Right atrium auricular region (tissue), 2 donors: ENCODE results near the gene GPAT3. TPM values are rescaled to one million over a fixed set of nuclear protein-coding genes. Genes with fewer than 3 reads are reported as not detected.

Experiments used
- DNase-seq: peaks from one replicate; pipeline ENCODE4 v3.0.0-alpha.2; 2019; ENCODE audit warnings: low spot score
- H3K27ac ChIP-seq, 2 donors: fragments of 200-600 bp; sonication (generic); 1 replicate in 1 of 2; 2 replicates in 1 of 2; pipeline ENCODE4 v1.5.1; 2016 to 2019
- H3K27me3 ChIP-seq, 2 donors: fragments of 200-600 bp; sonication (generic); one replicate each; pipeline versions ENCODE4 v1.5.1 to v1.6.0; 2017 to 2019
- H3K36me3 ChIP-seq: fragments of 200-600 bp; sonication (generic); one replicate; pipeline ENCODE4 v1.5.1; 2016
- H3K4me1 ChIP-seq, 2 donors: fragments of 200-600 bp; sonication (generic); one replicate each; pipeline versions ENCODE4 v1.5.1 to v1.6.0; 2017 to 2019
- H3K4me3 ChIP-seq, 2 donors: fragments of 200-600 bp; sonication (generic); 1 replicate in 1 of 2; 2 replicates in 1 of 2; pipeline ENCODE4 v1.5.1; 2017 to 2019; ENCODE audit warnings: mild to moderate bottlenecking in 1 of 2, moderate library complexity in 1 of 2
- H3K9me3 ChIP-seq, 2 donors: fragments of 200-600 bp; sonication (generic); one replicate each; pipeline ENCODE4 v1.5.1; 2019
- CTCF ChIP-seq, 2 donors: fragments of 200-600 bp; sonication (generic); IDR thresholded peaks; one replicate each; pipeline ENCODE4 v1.5.1; 2019; ENCODE audit warnings: antibody characterized with exemption in 2 of 2
- total RNA-seq, 2 donors: library from RNA; depleted of rRNA; stranded (reverse); fragments of >200 nt; gene quantifications; one replicate each; pipeline ENCODE4 v1.1.0, GENCODE V29; 2016

Gene GPAT3
- total RNA-seq, 2 donors from 2014 or later, result 27.7 to 32.5 TPM

DNA sequence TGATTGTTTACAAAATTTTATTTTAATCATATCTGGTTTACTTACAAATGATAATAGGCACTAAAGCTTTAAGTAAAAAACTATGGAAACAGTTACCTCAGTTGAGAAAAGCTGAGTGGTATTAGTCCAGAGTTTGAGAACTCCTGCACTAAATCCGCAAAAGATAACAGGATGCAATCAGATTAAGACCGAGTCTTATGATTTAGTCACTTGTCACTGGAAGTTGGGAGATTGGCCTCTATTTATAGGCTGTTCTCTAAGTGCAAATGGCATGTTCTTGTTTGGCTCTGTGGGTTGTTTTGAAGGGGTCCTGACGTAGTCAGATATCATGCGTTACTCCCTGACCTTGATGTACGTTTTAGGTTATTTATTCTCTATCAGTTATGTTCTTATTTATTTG is 6.3 kb downstream of the GPAT3 start:
- H3K27ac ChIP-seq, result peak overlapping the region; percentile 89 to 94
- no peak for TF ChIP-seq CTCF (IDR thresholded peaks at IDR 0.05)

GRCh38 chr4:83546786-83547185 is 10.9 kb downstream of the GPAT3 start:
- H3K27me3 ChIP-seq, result no peaks in the 10 kb centered on the region
- TF ChIP-seq CTCF (IDR thresholded peaks at IDR 0.05), result no peak
- no peak overlapping the region for H3K4me3 ChIP-seq
- H3K4me1 ChIP-seq, result peaks cover 0 to 13% of the 10 kb centered on the region in 2 donors
- H3K27ac ChIP-seq, result peak overlapping the region; percentile 89 to 94
- peaks cover 3% of the 10 kb centered on the region for H3K36me3 ChIP-seq
- no peak for DNase-seq
- H3K9me3 ChIP-seq, result no peaks in the 10 kb centered on the region

More for the DNA sequence above, 6.3 kb downstream of the GPAT3 start:
- no peak for DNase-seq
- H3K4me1 ChIP-seq, result peaks cover 0 to 16% of the 10 kb centered on the region in 2 donors
- no peaks in the 10 kb centered on the region for H3K9me3 ChIP-seq
- peaks cover 3% of the 10 kb centered on the region for H3K36me3 ChIP-seq
- no peak overlapping the region for H3K4me3 ChIP-seq
- H3K27me3 ChIP-seq, result no peaks in the 10 kb centered on the region

DNA sequence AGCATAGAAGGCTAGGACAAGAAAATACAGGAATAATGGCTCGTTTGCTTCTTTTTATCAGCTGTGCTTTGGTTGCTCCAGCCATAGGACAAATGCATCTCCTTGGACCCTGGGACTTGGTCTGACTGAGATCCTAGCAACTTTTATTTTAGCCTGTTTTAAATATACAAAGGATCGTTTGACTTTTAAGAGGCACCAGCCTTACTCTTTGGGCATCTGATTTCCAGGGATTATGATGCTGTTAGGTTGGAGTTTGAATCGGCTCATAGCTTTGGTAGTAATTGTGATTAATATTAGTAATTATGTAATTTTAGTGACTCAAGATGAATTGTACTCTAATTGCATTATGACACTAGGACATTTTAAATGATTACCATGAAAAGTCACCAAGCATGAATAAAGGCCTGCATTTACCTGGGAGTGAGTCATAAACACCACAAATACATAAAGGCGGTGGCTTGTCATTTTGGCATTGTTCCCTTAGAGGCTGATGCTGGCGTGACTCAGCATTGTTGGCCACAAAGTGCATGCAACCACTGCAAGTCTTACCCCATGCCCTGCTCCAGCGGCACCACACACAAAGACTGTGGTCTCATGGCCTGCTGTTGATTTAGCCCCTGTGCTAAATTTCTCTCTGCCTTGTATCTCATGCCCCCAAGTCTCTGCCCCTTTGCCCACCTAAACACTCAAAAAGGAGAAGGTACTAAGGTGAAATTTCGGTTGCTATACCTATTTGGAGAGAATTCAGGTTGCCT is 12.4 kb downstream of the GPAT3 start:
- peaks cover 0 to 16% of the 10 kb centered on the region in 2 donors for H3K4me1 ChIP-seq
- no peak for TF ChIP-seq CTCF (IDR thresholded peaks at IDR 0.05)
- peak; percentile 81 for DNase-seq
- H3K4me3 ChIP-seq, result no peak overlapping the region
- H3K27ac ChIP-seq, result peak overlapping the region; percentile 89 to 94
- H3K9me3 ChIP-seq, result no peaks in the 10 kb centered on the region
- peaks cover 3% of the 10 kb centered on the region for H3K36me3 ChIP-seq
- no peaks in the 10 kb centered on the region for H3K27me3 ChIP-seq

- Histone ChIP-seq H3K4me3 (no peak overlapping the region), H3K4me1 (peaks cover 0 to 15% of the 10 kb centered on the region in 2 donors), H3K27ac (no peak overlapping the region), H3K27me3 (no peaks in the 10 kb centered on the region), H3K36me3 (no peaks in the 10 kb centered on the region), H3K9me3 (no peaks in the 10 kb centered on the region)
- no peak for DNase-seq
- no peak for TF ChIP-seq CTCF (IDR thresholded peaks at IDR 0.05)
Observed at GRCh38 chr4:83552083-83552482, 16.2 kb downstream of the GPAT3 start.

GRCh38 chr4:83552924-83553323 is 17.0 kb downstream of the GPAT3 start:
- H3K27ac ChIP-seq, result no peak overlapping the region
- no peaks in the 10 kb centered on the region for H3K9me3 ChIP-seq
- no peak for TF ChIP-seq CTCF (IDR thresholded peaks at IDR 0.05)
- no peak for DNase-seq
- no peaks in the 10 kb centered on the region for H3K36me3 ChIP-seq
- no peak overlapping the region for H3K4me3 ChIP-seq
- H3K4me1 ChIP-seq, result peaks cover 0 to 15% of the 10 kb centered on the region in 2 donors
- H3K27me3 ChIP-seq, result no peaks in the 10 kb centered on the region
